C4-2B (cell line): ENCODE measurements around the gene TUT7.

Experiments used
- ZFX ChIP-seq: fragments of 450-650 bp; IDR thresholded peaks from 2 replicates; pipeline ENCODE4 v1.6.1; 2017
- TF ChIP-seq, protein P1 (sequence below): fragments of 450-650 bp; conservative IDR thresholded peaks from 2 replicates; pipeline ENCODE4 v1.5.1; 2017; ENCODE audit warnings: mild to moderate bottlenecking

GRCh38 chr9:86333651-86334050 is 20.6 kb downstream of the TUT7 start:
- TF ChIP-seq, protein P1, sequence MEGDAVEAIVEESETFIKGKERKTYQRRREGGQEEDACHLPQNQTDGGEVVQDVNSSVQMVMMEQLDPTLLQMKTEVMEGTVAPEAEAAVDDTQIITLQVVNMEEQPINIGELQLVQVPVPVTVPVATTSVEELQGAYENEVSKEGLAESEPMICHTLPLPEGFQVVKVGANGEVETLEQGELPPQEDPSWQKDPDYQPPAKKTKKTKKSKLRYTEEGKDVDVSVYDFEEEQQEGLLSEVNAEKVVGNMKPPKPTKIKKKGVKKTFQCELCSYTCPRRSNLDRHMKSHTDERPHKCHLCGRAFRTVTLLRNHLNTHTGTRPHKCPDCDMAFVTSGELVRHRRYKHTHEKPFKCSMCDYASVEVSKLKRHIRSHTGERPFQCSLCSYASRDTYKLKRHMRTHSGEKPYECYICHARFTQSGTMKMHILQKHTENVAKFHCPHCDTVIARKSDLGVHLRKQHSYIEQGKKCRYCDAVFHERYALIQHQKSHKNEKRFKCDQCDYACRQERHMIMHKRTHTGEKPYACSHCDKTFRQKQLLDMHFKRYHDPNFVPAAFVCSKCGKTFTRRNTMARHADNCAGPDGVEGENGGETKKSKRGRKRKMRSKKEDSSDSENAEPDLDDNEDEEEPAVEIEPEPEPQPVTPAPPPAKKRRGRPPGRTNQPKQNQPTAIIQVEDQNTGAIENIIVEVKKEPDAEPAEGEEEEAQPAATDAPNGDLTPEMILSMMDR = no peak
- TF ChIP-seq ZFX = no peak
